ENCODE data around the gene JUN.

DNA sequence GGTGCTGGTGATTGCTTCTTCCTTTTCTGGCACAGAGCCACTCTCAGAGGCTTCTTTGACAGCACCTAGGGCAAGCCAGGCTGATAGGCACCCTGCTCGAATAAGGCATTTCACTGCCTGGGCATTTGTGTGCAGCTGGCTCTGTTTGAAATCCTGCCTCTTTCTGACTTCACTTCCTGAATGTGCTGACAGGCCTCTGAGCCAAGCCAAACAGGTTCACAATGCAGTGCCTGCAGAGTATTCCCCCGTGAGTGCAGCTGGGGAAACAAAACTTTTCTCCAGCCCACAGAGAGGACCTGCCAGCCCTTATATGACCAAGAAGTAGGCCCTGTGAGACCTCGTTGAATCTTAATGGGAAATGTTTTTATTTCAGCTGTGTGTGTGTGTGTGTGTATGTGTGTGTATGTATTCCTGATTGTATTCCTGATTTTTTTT lies 10.4 kb downstream of the JUN start:
- TF ChIP-seq, protein P1, sequence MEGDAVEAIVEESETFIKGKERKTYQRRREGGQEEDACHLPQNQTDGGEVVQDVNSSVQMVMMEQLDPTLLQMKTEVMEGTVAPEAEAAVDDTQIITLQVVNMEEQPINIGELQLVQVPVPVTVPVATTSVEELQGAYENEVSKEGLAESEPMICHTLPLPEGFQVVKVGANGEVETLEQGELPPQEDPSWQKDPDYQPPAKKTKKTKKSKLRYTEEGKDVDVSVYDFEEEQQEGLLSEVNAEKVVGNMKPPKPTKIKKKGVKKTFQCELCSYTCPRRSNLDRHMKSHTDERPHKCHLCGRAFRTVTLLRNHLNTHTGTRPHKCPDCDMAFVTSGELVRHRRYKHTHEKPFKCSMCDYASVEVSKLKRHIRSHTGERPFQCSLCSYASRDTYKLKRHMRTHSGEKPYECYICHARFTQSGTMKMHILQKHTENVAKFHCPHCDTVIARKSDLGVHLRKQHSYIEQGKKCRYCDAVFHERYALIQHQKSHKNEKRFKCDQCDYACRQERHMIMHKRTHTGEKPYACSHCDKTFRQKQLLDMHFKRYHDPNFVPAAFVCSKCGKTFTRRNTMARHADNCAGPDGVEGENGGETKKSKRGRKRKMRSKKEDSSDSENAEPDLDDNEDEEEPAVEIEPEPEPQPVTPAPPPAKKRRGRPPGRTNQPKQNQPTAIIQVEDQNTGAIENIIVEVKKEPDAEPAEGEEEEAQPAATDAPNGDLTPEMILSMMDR (IDR thresholded peaks at IDR 0.05; ENCODE audit: insufficient read depth, low read length, poor library complexity, severe bottlenecking), result no peak
- no peak for TF ChIP-seq EZH2phosphoT487 (conservative IDR thresholded peaks at IDR 0.05; ENCODE audit: low read length)

Measured in SU-DHL-6 (cell line).